GM19328 (cell line): ENCODE data around the gene MPLKIP.
"Not testable (repeated sequence)": the region's sequence is repeated elsewhere in the genome, so short reads cannot be mapped to it uniquely, and the experiment has no call there.

Experiments used
- ATAC-seq: cut with Tn5 transposase; IDR thresholded peaks from one replicate; pipeline ENCODE4 v1.9.1; 2021; ENCODE audit warnings: mild to moderate bottlenecking, moderate library complexity; ENCODE audit not compliant: unreplicated experiment

MPLKIP gene

GRCh38 chr7:40134428-40135316, at the start of gene MPLKIP, which contains the start of gene SUGCT:
Gene MPLKIP, minus strand, starts transcription at chr7:40134622. Its CDS starts 55 bp downstream, at chr7:40134567.
Gene SUGCT, plus strand, starts transcription at chr7:40135005.
- ATAC-seq, result peak; percentile 92

DNA sequence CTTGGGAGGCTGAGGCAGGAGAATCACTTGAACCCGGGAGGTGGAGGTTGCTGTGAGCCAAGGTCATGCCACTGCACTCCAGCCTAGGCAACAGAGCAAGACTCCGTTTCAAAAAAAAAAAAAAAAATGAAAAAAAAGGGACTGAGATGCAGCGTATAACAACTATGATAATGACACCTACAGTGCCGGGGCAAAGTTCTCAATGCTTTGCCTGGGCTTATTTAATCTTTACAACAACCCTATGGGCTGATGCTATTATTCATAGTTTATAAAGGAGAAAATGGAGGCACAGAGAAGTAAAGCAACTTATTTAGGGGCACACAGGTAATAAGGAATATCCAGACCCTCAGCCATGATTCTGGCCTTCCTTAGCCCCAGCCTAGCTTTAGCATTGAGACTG, 48.0 kb upstream of the MPLKIP start:
- no peak for ATAC-seq

- no peak for ATAC-seq
Measured at GRCh38 chr7:40177071-40177470, 42.6 kb upstream of the MPLKIP start.

DNA sequence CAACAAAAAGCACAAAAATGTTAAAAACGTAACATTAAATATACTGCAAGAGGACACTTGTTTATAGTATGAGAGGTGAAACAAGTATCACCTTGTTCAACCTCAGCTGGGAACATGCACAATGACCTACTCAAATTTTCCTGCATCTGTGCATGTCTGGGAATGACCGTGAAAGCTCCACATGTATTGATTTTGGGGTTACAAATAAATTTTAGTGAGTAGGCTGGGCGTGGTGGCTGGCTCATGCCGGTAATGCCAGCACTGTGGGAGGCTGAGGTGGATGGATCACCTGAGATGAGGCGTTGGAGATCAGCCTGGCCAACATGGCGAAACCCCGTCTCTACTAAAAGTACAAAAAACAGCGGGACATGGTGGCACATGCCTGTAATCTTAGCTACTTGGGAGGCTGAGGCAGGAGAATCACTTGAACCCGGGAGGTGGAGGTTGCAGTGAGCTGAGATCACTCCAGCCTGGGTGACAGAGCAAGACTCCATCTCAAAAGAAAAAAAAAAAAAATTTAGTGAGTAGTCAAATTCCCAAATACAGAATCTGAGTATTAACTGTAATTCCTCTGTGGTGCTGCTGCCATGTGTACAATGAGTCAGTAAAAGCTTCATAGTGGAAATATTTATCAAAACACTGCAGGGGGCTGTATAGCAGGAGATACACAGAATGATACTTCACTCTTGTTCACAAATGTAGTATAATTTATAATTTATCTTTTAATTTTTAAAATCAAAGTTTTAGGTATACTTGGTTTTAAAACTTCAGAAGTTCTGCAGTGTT, 41.5 kb upstream of the MPLKIP start:
- ATAC-seq, result no peak

GRCh38 chr7:40175256-40175655, 40.8 kb upstream of the MPLKIP start:
- ATAC-seq, result not testable (repeated sequence)

DNA sequence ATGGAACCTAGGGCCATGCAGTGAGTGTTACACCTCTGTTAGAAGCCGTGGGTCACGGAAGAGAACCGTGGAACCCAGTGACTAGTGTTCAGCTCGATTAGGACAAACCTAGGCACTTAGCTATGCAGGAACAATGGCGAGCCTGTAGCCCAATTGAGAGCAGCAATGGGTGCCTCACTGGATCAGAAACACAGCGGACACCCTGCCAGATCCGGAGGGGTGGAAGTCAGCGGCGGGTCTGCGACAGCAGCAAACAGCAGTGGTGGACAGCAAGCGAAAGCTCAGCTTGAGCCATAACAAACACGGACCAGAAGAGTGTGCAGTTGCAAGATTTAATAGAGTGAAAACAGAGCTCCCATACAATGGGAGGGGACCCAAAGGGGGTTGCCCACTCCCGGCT, 38.7 kb upstream of the MPLKIP start:
- not testable (repeated sequence) for ATAC-seq

DNA sequence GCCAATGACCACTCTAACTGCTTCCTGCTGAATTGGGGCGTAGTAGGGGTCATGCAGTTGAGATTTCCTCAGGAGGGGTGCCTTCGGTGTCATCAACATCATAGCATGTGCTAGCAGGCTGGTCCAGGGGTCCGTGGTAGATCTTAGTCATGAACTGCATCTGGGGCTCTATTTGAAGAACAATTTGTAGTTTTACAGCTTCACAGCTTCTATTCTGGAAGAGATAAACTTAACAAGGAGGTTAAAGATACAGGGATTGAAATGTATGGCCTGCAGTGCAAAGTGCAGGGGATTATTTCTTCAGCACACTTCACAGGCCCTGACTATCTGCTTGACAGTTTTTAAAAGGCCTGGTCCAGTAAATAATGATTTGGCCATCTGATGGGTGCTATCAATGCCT, 33.8 kb upstream of the MPLKIP start:
- ATAC-seq, result not testable (repeated sequence)

DNA sequence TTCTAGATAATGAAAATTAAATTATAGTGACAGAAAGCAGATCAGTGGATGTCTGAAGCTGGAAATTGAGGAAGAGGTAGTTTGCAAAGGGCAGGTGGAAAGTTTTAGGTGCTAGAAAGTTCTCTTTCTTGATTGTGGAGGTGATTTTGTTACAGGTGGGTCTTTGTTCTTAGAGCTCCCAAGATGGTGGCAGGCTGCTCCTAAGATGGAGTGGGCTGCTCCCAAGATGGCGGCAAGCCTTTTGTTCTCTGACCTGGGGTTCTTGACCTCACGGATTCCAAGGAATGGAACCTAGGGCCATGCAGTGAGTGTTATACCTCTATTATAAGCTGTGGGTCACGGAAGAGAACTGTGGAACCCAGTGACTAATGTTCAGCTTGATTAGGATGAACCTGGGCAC, 32.9 kb upstream of the MPLKIP start:
- ATAC-seq, result no peak

DNA sequence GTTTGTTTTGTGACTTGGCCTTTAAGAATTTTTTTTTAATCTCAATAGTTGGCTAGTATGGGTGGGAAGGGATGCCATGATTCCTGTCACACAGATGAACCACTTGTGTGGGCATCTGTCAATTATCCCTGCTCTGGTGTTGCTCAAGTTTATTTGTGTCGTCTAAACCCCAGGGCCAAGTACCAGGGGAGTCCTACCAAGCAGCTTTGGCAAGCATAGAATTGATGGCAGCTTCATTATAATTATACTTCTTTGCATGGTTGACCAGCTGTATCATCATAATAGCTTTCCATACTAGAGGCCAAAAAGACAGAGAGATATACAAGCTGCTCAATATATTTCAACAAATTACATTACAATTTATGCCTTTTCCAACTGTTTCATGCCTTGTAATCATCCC, 30.8 kb upstream of the MPLKIP start:
- ATAC-seq, result no peak

GRCh38 chr7:40162516-40162915, 28.1 kb upstream of the MPLKIP start:
- no peak for ATAC-seq

- no peak for ATAC-seq
Measured at GRCh38 chr7:40156988-40157387, 22.6 kb upstream of the MPLKIP start.

- no peak for ATAC-seq
Measured at GRCh38 chr7:40151504-40151903, 17.1 kb upstream of the MPLKIP start.

- no peak for ATAC-seq
Measured at GRCh38 chr7:40148671-40149070, 14.2 kb upstream of the MPLKIP start.

DNA sequence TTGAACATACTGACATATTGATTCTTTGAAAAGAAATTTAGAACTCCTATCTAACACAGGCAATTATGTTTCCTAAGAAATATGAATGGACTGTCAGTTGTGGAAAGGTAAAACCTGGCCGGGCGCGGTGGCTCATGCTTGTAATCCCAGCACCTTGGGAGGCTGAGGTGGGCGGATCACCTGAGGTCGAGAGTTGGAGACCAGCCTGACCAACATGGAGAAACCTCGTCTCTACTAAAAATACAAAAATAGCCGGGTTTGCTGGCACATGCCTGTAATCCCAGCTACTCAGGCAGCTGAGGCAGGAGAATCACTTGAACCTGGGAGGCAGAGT, 13.8 kb upstream of the MPLKIP start:
- not testable (repeated sequence) for ATAC-seq

- no peak for ATAC-seq
Measured at GRCh38 chr7:40147371-40148246, 13.2 kb upstream of the MPLKIP start.

DNA sequence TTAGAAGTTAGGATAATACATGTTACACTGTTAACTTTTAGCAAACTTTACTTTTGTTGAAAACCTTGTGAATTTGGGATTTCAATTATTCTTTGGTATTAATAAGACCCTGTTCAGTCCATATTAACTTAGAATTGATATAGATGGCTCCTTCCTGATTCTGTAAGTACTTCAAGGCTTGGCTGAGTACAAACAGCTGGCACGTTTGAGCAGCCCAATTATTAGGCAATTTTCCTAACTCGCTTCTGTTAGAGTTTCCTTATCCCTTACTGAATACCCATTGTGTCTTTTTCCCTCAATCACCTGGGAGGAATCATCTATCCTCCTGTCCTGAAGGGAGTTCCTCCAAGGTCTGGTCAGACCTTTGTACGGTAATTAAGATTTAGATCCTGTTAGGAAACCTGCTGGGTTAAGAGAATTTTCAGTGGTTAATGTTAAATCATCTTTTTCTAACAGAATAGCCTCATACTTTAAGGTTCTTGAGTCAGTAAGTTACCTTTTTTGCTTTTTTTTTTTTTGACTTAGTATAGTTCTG, 11.2 kb upstream of the MPLKIP start:
- not testable (repeated sequence) for ATAC-seq

DNA sequence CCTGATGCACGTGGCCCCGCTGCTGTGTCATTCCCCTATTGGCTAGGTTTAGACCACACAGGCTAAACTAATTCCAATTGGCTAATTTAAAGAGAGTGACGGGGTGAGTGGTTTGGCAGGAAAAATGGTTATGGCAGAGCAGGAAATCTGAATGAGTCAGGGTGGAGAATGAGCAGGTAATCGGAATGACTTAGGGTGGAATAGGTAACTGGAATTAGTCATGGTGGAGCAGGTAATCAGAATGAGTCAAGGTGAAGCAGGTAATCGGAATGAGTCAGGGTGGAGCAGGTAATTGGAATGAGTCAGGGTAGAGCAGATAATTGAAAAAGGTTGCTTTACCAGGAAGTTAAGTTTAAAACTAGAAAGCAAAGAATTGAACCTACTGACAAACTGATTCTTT, 7.5 kb upstream of the MPLKIP start:
- ATAC-seq, result not testable (repeated sequence)

DNA sequence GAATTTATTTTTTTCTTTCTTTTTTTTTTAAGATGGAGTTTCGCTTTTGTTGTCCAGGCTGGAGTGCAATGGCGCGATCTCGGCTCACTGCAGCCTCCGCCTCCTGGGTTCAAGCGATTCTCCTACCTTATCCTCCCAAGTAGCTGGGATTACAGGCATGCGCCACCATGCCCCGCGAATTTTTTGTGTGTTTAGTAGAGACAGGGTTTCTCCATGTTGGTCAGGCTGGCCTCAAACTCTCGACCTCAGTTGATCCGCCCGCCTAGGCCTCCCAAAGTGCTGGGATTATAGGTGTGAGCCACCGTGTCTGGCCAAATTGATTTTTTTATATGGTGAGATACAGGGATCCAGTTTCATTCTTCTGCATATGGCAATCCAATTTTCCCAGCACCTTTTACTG, 5.5 kb upstream of the MPLKIP start:
- not testable (repeated sequence) for ATAC-seq

GRCh38 chr7:40138973-40139372, 4.6 kb upstream of the MPLKIP start:
- ATAC-seq, result no peak

DNA sequence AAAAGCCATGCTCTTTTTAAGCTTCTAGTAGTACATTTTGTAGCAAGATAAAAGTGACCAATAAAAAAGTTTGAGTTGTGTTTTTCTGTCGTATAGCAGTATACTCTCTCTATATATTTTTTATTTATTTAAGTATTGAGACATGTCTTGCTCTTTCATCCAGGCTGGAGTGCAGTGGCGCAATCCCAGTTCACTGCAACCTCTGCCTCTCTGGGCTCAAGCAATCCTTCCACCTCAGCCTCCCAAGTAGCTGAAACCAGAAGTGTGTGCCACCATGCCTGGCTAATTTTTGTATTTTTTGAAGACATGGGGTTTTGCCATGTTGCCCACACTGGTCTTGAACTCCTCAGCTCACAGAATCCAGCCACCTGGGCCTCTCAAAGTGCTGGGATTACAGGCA, 3.1 kb upstream of the MPLKIP start:
- ATAC-seq, result no peak

- ATAC-seq, result no peak
Measured at GRCh38 chr7:40135317-40135610, 842 bp upstream of the MPLKIP start.
